HS-27A (cell line): Measurements from ENCODE around the gene PALM2AKAP2.
"Not testable (repeated sequence)": the region's sequence is repeated elsewhere in the genome, so short reads cannot be mapped to it uniquely, and the experiment has no call there.

Experiments
- DNase-seq: peaks from one replicate; pipeline ENCODE4 v3.0.0-alpha.2; 2012; ENCODE audit warnings: low read depth, missing footprints

The PALM2AKAP2 gene

GRCh38 chr9:109805050-109805449 lies 25.1 kb downstream of the PALM2AKAP2 start:
- no peak for DNase-seq

GRCh38 chr9:109806506-109807115 lies 26.6 kb downstream of the PALM2AKAP2 start:
- no peak for DNase-seq

GRCh38 chr9:109811876-109812275 lies 31.9 kb downstream of the PALM2AKAP2 start:
- no peak for DNase-seq

- no peak for DNase-seq
These were observed 32.3 kb downstream of the PALM2AKAP2 start for GRCh38 chr9:109812331-109812730.

GRCh38 chr9:109812818-109813281 lies 32.9 kb downstream of the PALM2AKAP2 start:
- no peak for DNase-seq

- DNase-seq = no peak
These were observed 33.3 kb downstream of the PALM2AKAP2 start for GRCh38 chr9:109813303-109813702.

- no peak for DNase-seq
These were observed 33.8 kb downstream of the PALM2AKAP2 start for GRCh38 chr9:109813829-109814228.

- DNase-seq = peak; percentile 42
These were observed 35.5 kb downstream of the PALM2AKAP2 start for GRCh38 chr9:109815366-109815947.

- peak; percentile 98 for DNase-seq
These were observed 36.5 kb downstream of the PALM2AKAP2 start for GRCh38 chr9:109816490-109816889.

GRCh38 chr9:109817146-109817845 lies 37.3 kb downstream of the PALM2AKAP2 start:
- peak; percentile 51 for DNase-seq

GRCh38 chr9:109817846-109818472 lies 38.0 kb downstream of the PALM2AKAP2 start:
- peak; percentile 94 for DNase-seq

GRCh38 chr9:109821711-109822110 lies 41.7 kb downstream of the PALM2AKAP2 start:
- peak; percentile 69 for DNase-seq

GRCh38 chr9:109825383-109825782 lies 45.4 kb downstream of the PALM2AKAP2 start:
- not testable (repeated sequence) for DNase-seq

GRCh38 chr9:109826559-109826958 lies 46.6 kb downstream of the PALM2AKAP2 start:
- no peak for DNase-seq

GRCh38 chr9:109828254-109828653 lies 48.3 kb downstream of the PALM2AKAP2 start:
- DNase-seq = no peak
